Fibroblast of the aortic adventitia (primary cell): ENCODE data around the gene CAMK1D. TPM values are rescaled to one million over a fixed set of nuclear protein-coding genes. Genes with fewer than 3 reads are reported as not detected.
A peak's percentile ranks its signal among the peaks of the same experiment; 100 is the strongest.

ENCODE experiments used
- DNase-seq: peaks from one replicate; pipeline ENCODE4 v3.0.0-alpha.2; 2010; ENCODE audit warnings: low read depth
- H3K4me3 ChIP-seq: 2 replicates; pipeline ENCODE4 v1.5.1; 2011; ENCODE audit warnings: low read depth, mild to moderate bottlenecking, control low read depth, low read length, moderate library complexity
- CTCF ChIP-seq: IDR thresholded peaks from 2 replicates; pipeline ENCODE4 v1.5.1; 2011; ENCODE audit warnings: mild to moderate bottlenecking, low read length, control low read depth, inconsistent platforms; ENCODE audit not compliant: insufficient read depth
- total RNA-seq: library from RNA; depleted of rRNA; stranded (reverse); fragments of >200 nt; gene quantifications from 2 replicates; pipeline ENCODE4 v1.2.3, GENCODE V29; 2012; ENCODE audit warnings: low replicate concordance

Gene CAMK1D
- total RNA-seq, 1 donor = 9.8 TPM

DNA sequence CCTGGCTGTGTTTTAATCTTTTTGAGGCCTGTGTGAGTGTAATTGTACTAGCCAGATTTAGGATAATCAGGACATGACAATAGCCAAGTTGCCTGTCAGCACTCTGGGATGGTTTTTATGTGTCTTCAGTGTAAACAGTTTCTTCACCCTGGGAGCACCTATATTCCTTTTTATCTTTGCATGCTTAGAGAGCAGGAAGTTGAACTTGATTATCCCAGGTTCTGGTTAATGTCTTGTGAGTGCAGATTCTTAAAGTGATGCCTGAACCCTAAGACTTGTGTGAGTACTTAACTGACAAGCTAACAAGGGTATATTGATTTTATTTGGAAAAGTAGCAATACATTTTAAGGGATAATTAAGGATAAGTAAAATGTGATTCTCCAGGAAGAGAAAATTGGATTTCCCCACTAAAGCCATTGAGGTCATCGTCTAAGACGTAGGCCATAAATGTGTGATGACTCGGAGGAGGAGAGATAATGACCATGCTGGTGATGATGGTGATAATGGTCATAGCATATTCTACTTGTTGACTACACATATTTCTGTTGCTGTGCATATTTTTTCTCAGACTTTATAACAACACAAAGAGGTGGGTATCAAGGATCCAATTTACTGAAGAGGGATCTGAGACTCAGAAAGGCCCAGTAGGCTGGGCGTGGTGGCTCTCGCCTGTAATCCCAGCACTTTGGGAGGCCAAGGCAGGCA lies 234.7 kb downstream of the CAMK1D start:
- no peak overlapping the region for H3K4me3 ChIP-seq
- no peak for TF ChIP-seq CTCF
- DNase-seq = no peak

DNA sequence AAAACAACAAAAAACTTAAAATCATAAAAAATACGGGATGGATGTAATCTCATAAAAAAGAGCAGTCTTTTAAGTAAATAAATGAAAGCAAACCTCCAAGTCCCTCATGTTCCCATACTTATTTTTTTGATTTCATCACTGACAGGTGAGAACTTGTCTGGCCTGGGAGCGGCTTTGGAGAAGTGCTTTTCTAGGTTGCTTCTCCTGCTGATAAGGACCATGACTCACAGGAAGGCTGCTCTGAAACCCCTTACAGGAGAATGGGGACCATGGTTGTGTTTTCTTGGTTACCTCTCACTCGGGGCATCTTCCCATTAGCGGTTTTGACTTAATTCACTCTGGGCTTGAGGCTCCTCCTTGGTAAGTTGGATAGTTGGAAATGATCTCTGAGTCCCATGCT lies 237.4 kb downstream of the CAMK1D start:
- no peak overlapping the region for H3K4me3 ChIP-seq
- DNase-seq = no peak
- TF ChIP-seq CTCF = no peak

GRCh38 chr10:12587451-12587888 lies 238.1 kb downstream of the CAMK1D start:
- no peak for DNase-seq
- no peak for TF ChIP-seq CTCF
- no peak overlapping the region for H3K4me3 ChIP-seq

DNA sequence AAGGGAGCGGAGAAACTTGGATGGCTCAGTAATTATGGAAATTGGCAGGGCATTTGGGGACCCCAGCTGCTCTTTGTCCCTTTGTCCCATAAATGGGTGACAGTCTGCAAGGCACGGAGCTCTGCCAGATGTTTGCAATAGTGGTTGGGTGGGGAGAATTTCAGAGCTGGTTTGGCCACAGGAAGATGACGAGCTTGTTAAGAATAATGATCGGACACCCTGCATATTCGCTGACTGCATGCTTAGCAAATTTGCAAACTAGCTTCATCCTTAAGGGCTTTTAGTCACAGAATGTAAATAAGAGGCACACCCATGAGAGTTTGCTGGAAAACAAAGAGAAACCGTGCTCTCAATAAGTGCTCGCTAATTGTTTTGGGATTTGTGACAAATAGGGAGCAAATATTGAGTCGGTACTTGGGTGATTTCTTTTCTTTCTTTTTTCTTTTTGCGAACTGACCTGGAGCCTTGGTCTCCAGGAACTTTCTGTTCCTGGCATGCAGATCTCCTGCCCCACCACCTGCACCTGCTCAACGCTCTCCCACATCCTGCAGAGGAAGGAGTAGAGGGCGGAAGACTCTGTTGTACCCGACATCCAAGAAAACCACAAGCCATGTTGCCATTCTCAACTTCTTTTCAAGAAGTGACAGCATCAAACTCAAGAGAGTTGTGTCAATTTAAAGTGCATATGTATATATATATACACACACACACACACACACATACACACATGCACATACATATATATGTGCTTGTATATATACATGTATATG lies 238.9 kb downstream of the CAMK1D start:
- H3K4me3 ChIP-seq = no peak overlapping the region
- TF ChIP-seq CTCF = no peak
- peak; percentile 16 for DNase-seq

- no peak overlapping the region for H3K4me3 ChIP-seq
- DNase-seq = no peak
- TF ChIP-seq CTCF = no peak
Measured at GRCh38 chr10:12589291-12589690, 239.9 kb downstream of the CAMK1D start.

DNA sequence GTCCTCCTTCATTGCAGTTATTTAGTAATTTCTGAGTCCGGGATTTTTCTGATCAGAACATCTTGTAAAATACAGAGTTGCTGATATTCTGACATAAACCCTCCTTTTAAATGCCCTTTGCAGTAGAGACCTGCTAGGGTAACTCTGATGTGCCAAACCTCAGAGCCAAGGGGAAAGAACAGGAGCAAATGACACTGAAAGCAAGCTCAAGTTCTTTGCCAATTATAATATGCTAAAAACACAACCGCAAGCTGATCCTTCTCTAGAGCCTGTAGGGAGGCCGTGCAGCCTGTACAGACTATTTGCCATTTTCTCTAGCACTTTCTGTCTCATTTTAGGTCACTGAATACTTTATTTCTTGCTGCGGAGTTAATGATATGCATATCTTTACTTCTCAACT lies 240.4 kb downstream of the CAMK1D start:
- TF ChIP-seq CTCF = no peak
- no peak overlapping the region for H3K4me3 ChIP-seq
- no peak for DNase-seq
